ENCODE measurements around the gene TRIM5. TPM values are rescaled to one million over a fixed set of nuclear protein-coding genes. Genes with fewer than 3 reads are reported as not detected.

TRIM5 gene, protein sequence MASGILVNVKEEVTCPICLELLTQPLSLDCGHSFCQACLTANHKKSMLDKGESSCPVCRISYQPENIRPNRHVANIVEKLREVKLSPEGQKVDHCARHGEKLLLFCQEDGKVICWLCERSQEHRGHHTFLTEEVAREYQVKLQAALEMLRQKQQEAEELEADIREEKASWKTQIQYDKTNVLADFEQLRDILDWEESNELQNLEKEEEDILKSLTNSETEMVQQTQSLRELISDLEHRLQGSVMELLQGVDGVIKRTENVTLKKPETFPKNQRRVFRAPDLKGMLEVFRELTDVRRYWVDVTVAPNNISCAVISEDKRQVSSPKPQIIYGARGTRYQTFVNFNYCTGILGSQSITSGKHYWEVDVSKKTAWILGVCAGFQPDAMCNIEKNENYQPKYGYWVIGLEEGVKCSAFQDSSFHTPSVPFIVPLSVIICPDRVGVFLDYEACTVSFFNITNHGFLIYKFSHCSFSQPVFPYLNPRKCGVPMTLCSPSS
- polyA plus RNA-seq (2011; rRNA removed) (30.5 and 32.6 TPM in 2 replicates), polyA plus RNA-seq (2017; fragmentation: RNase III; extraction: RNeasy Plus Mini Kit Qiagen cat#74134 plus additional on column Dnase treatment) (19.6 to 22.8 TPM (median 21.9 TPM) in 3 replicates), polyA minus RNA-seq (2011; rRNA and poly(A)+ RNA removed) (20.4 and 28.3 TPM in 2 replicates)
- polyA plus RNA-seq (2012; cell fraction: cytosol; rRNA removed): 8.4 and 9.4 TPM in 2 replicates
- 7.2 and 13.0 TPM in 2 replicates for polyA plus RNA-seq (2012; cell fraction: nucleus; rRNA removed)

DNA sequence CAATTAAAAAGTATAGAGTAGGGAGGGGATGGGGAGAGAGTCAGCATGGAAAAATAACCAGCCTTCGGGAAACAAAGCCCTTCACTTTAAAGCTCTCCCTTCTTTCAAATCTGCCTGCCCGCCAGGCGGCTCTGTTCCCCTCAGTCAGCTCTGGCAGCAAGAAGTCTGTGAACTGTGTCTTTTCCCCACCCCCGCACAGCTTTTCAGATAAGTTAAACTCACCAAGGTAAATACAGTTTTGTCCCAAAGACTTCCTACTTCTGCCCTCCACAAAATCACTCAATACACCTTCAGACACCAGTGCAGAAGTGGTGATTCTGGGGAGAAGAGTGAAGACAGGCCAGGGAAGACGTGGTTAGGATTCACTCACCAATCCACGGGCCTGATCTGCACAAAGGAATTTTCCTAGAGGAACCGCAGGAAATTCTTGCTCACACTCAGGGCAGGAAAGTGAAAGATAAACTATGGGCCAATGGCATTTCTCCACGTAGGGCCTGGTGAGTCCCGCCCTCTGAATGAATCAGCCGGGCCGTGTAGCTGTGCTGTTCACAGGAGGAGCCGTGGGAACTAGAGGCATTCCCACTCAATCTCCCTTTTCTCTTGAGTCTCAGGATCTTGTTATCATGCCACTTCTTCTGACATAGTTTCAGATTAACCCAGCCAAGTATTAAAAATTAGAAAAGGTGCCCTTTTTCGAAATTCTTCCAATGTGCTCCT, at the start of gene TRIM5:
TRIM5 (minus strand) TSS at position 429 of the 717 bp plus-strand sequence. CDS start 4,897 bp downstream, outside the sequence.
- Histone ChIP-seq H3K27ac (peak within 1 kb of the TSS; percentile 88 to 90), H3K4me3 (peak within 1 kb of the TSS; percentile 47), H3K4me2 (peak within 1 kb of the TSS; percentile 97), H3K4me1 (peaks cover 15% of the 10 kb centered on the region; the same call in 2 of the 3 replicates), H3K9me3 (no peaks in the 10 kb centered on the region)
- ChIA-PET POLR2A (interaction anchor here (0.7 to 1.4 kb wide), 7 partner anchors 60 to 89 kb away, joined by 3 to 26 read pairs (median 5); partner anchors contain the start of gene TRIM34), CTCF (interaction anchor here (0.7 to 2.8 kb wide), 22 partner anchors 9 to 253 kb away, joined by 3 to 34 read pairs (median 4); partner anchors contain the start of gene OR56B1)
- WGBS (ENCODE audit: missing lambda C conversion rate): 1% methylated on average over 13 of the region's 13 CpGs
- peak; percentile 50 to 69; a peak in 3 of 5 replicates for TF ChIP-seq JUN (IDR thresholded peaks at IDR 0.05)
- TF ChIP-seq SMC3 (IDR thresholded peaks at IDR 0.05): peak; percentile 82
- TF ChIP-seq, protein P1, sequence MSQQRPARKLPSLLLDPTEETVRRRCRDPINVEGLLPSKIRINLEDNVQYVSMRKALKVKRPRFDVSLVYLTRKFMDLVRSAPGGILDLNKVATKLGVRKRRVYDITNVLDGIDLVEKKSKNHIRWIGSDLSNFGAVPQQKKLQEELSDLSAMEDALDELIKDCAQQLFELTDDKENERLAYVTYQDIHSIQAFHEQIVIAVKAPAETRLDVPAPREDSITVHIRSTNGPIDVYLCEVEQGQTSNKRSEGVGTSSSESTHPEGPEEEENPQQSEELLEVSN (IDR thresholded peaks at IDR 0.05; ENCODE audit: borderline replicate concordance, low read depth): 0 out of 2 replicates have a peak, but pooled peaks have one; percentile 19
- TF ChIP-seq, protein P2, sequence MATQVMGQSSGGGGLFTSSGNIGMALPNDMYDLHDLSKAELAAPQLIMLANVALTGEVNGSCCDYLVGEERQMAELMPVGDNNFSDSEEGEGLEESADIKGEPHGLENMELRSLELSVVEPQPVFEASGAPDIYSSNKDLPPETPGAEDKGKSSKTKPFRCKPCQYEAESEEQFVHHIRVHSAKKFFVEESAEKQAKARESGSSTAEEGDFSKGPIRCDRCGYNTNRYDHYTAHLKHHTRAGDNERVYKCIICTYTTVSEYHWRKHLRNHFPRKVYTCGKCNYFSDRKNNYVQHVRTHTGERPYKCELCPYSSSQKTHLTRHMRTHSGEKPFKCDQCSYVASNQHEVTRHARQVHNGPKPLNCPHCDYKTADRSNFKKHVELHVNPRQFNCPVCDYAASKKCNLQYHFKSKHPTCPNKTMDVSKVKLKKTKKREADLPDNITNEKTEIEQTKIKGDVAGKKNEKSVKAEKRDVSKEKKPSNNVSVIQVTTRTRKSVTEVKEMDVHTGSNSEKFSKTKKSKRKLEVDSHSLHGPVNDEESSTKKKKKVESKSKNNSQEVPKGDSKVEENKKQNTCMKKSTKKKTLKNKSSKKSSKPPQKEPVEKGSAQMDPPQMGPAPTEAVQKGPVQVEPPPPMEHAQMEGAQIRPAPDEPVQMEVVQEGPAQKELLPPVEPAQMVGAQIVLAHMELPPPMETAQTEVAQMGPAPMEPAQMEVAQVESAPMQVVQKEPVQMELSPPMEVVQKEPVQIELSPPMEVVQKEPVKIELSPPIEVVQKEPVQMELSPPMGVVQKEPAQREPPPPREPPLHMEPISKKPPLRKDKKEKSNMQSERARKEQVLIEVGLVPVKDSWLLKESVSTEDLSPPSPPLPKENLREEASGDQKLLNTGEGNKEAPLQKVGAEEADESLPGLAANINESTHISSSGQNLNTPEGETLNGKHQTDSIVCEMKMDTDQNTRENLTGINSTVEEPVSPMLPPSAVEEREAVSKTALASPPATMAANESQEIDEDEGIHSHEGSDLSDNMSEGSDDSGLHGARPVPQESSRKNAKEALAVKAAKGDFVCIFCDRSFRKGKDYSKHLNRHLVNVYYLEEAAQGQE (IDR thresholded peaks at IDR 0.05): 0 out of 2 replicates have a peak, but pooled peaks have one; percentile 12
- TF ChIP-seq FOSL2 (IDR thresholded peaks at IDR 0.05): no peak
- peak; percentile 74 for TF ChIP-seq FOSL2 (CRISPR knock-in tag; IDR thresholded peaks at IDR 0.05)
- TF ChIP-seq ZNF302 (CRISPR knock-in tag; IDR thresholded peaks at IDR 0.05): no peak
- TF ChIP-seq, protein P3, sequence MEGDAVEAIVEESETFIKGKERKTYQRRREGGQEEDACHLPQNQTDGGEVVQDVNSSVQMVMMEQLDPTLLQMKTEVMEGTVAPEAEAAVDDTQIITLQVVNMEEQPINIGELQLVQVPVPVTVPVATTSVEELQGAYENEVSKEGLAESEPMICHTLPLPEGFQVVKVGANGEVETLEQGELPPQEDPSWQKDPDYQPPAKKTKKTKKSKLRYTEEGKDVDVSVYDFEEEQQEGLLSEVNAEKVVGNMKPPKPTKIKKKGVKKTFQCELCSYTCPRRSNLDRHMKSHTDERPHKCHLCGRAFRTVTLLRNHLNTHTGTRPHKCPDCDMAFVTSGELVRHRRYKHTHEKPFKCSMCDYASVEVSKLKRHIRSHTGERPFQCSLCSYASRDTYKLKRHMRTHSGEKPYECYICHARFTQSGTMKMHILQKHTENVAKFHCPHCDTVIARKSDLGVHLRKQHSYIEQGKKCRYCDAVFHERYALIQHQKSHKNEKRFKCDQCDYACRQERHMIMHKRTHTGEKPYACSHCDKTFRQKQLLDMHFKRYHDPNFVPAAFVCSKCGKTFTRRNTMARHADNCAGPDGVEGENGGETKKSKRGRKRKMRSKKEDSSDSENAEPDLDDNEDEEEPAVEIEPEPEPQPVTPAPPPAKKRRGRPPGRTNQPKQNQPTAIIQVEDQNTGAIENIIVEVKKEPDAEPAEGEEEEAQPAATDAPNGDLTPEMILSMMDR (IDR thresholded peaks at IDR 0.05): peak; percentile 72
- TF ChIP-seq, protein P4, sequence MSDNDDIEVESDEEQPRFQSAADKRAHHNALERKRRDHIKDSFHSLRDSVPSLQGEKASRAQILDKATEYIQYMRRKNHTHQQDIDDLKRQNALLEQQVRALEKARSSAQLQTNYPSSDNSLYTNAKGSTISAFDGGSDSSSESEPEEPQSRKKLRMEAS (IDR thresholded peaks at IDR 0.05): peak; percentile 56
- TF ChIP-seq HOXB5 (CRISPR knock-in tag; IDR thresholded peaks at IDR 0.05): no peak
- TF ChIP-seq RAD21 (conservative IDR thresholded peaks at IDR 0.05 in 1 of 2, IDR thresholded peaks at IDR 0.05 in 1 of 2): peak; percentile 63 to 67
- peak; percentile 57 for TF ChIP-seq PHF8 (IDR thresholded peaks at IDR 0.05; ENCODE audit: borderline replicate concordance, low read depth)
- no peak for TF ChIP-seq BHLHE40 (IDR thresholded peaks at IDR 0.05; ENCODE audit: low read depth, low read length)
- no peak for TF ChIP-seq NR3C1 (IDR thresholded peaks at IDR 0.05)
- TF ChIP-seq POLR2A (IDR thresholded peaks at IDR 0.05; ENCODE audit: low read length): peak; percentile 54
- TF ChIP-seq, protein P5, sequence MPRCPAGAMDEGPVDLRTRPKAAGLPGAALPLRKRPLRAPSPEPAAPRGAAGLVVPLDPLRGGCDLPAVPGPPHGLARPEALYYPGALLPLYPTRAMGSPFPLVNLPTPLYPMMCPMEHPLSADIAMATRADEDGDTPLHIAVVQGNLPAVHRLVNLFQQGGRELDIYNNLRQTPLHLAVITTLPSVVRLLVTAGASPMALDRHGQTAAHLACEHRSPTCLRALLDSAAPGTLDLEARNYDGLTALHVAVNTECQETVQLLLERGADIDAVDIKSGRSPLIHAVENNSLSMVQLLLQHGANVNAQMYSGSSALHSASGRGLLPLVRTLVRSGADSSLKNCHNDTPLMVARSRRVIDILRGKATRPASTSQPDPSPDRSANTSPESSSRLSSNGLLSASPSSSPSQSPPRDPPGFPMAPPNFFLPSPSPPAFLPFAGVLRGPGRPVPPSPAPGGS (IDR thresholded peaks at IDR 0.05): peak; percentile 57; the same call in 1 of the 3 replicates
- DNase-seq (ENCODE audit: low read depth in 1 of 2, low spot score in 1 of 2) (peak; percentile 94 to 97), ATAC-seq (peak; percentile 99), FAIRE-seq (no peak)

Measured in A549 (cell line).